ENCODE data around the gene SPRED2. TPM values are rescaled to one million over a fixed set of nuclear protein-coding genes. Genes with fewer than 3 reads are reported as not detected.
"Not testable (repeated sequence)": the region's sequence is repeated elsewhere in the genome, so short reads cannot be mapped to it uniquely, and the experiment has no call there.

The SPRED2 gene
- total RNA-seq, 1 donor from 2014 or later: 9.4 TPM

GRCh38 chr2:65331336-65332025 is 100.9 kb downstream of the SPRED2 start:
- intact Hi-C loops (cut with micrococcal nuclease): no loop called here

DNA sequence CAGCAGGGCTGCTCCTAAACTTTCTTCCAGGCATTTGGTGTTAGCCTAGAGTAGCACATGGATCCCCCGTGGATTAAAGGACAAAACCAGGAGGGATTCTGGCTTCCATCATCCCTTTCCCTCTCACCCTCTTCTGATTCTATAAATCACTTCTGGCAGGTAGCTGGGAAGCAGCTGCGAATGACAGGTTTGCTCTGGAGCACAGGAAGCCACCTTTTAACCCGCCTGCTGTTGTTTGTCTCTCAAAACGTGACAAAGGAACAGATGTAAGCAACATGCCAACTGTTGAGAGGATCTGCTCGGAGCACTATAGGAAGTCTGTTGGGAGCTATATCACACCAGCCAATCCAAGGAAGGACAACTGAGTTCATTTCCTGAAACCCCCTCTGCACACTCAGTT is 102.9 kb downstream of the SPRED2 start:
- H3K36me3 Mint-ChIP-seq (ENCODE audit: low read depth): peaks cover 9% of the 10 kb centered on the region
- no peak overlapping the region for H3K27ac Mint-ChIP-seq
- DNase-seq (ENCODE audit: low spot score): no peak
- no peak overlapping the region for H3K4me3 Mint-ChIP-seq
- H3K9me3 Mint-ChIP-seq: no peaks in the 10 kb centered on the region
- H3K27me3 Mint-ChIP-seq (ENCODE audit: insufficient read depth): no peaks in the 10 kb centered on the region
- intact Hi-C loops (cut with micrococcal nuclease): no loop called here
- no peaks in the 10 kb centered on the region for H3K4me1 Mint-ChIP-seq (ENCODE audit: low read depth)

More at GRCh38 chr2:65331336-65332025, 100.9 kb downstream of the SPRED2 start:
- H3K4me3 Mint-ChIP-seq: no peak overlapping the region
- no peaks in the 10 kb centered on the region for H3K27me3 Mint-ChIP-seq (ENCODE audit: insufficient read depth)
- H3K4me1 Mint-ChIP-seq (ENCODE audit: low read depth): no peaks in the 10 kb centered on the region
- H3K36me3 Mint-ChIP-seq (ENCODE audit: low read depth): peaks cover 9% of the 10 kb centered on the region
- DNase-seq (ENCODE audit: low spot score): no peak
- H3K9me3 Mint-ChIP-seq: no peaks in the 10 kb centered on the region
- no peak overlapping the region for H3K27ac Mint-ChIP-seq

DNA sequence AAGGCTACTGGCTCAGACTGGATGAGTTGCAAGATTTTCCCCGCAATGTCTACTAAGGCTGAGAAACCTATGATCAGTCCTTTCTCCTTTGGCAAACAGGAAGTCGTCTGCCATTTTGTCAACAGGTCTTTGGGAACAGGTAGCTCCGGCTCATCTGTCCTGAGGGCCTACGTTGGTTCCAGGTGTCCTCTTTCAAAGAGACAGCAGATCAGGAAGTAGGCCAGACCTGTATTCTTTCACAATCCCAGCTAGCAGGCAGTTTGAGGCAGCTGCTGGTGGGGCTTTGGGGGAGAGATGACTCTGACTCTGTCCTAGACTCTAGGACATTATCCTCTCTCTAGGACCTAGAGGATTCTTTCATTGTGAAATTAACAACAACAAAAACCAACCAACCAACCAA is 106.1 kb downstream of the SPRED2 start:
- H3K36me3 Mint-ChIP-seq (ENCODE audit: low read depth): peaks cover 8% of the 10 kb centered on the region
- DNase-seq (ENCODE audit: low spot score): no peak
- H3K27ac Mint-ChIP-seq: no peak overlapping the region
- no peaks in the 10 kb centered on the region for H3K27me3 Mint-ChIP-seq (ENCODE audit: insufficient read depth)
- intact Hi-C loops (cut with micrococcal nuclease): no loop called here
- H3K4me1 Mint-ChIP-seq (ENCODE audit: low read depth): no peaks in the 10 kb centered on the region
- H3K9me3 Mint-ChIP-seq: no peaks in the 10 kb centered on the region
- H3K4me3 Mint-ChIP-seq: no peak overlapping the region

GRCh38 chr2:65325066-65325465 is 107.3 kb downstream of the SPRED2 start:
- no peaks in the 10 kb centered on the region for H3K27me3 Mint-ChIP-seq (ENCODE audit: insufficient read depth)
- DNase-seq (ENCODE audit: low spot score): no peak
- no peaks in the 10 kb centered on the region for H3K9me3 Mint-ChIP-seq
- H3K4me1 Mint-ChIP-seq (ENCODE audit: low read depth): peaks cover 9% of the 10 kb centered on the region
- intact Hi-C loops (cut with micrococcal nuclease): no loop called here
- peaks cover 8% of the 10 kb centered on the region for H3K36me3 Mint-ChIP-seq (ENCODE audit: low read depth)
- no peak overlapping the region for H3K4me3 Mint-ChIP-seq
- no peak overlapping the region for H3K27ac Mint-ChIP-seq

DNA sequence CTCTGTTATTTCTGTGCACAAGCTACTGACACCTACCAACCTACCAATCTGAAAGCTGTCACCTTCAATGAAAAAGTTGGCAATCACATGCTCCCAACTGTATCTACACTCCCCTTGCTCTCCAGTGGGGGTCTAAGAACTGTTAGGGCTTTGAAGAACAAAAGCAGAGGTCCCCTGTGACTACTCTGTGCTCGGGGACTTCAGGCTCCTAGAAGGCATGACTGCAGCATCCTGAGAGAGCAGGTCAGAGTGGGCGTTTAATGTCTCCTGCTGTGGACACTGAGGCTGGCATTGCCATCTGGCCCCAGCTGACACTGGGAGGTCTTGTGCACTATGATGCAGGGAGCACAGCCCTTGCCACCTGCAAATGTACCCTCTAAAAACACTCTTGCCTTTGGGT is 111.5 kb downstream of the SPRED2 start:
- H3K27ac Mint-ChIP-seq: no peak overlapping the region
- H3K36me3 Mint-ChIP-seq (ENCODE audit: low read depth): peaks cover 4% of the 10 kb centered on the region

DNA sequence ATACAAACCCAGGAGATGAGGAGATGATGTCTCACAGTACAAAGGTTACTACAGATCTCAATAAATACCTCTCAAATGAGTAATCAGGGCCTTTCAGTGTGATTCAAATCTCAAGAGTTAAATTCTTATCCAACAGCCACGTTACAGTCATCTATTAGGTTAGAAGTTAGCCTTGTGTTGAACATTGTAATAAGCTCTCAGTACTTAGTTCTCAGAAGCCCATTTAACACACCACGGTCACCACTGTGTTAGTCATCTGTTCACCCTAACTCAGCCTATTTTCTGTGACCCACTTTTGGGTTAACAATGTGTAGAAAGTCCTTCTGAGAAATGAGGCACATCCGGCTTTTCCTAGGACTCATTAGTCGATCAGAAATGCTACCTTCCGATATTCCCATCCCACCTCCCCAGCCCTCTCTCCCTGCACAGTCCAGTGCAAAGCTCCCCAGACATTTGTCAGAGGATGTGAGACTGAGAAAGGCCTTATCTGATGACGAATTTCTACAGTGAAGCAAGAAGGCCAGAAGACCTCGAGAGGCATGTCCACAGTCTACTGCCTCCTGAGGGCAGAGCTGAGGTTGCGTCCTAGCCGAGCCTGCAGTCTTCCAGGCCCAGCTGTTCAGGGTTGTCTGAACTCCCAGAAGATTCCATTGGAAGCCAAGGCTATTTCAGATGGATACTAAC is 112.2 kb downstream of the SPRED2 start:
- Mint-ChIP-seq H3K4me3 (no peak overlapping the region), H3K4me1 (ENCODE audit: low read depth) (peaks cover 14% of the 10 kb centered on the region), H3K36me3 (ENCODE audit: low read depth) (peaks cover 4% of the 10 kb centered on the region), H3K27ac (no peak overlapping the region), H3K9me3 (no peaks in the 10 kb centered on the region), H3K27me3 (ENCODE audit: insufficient read depth) (peaks cover 3% of the 10 kb centered on the region)
- DNase-seq (ENCODE audit: low spot score): no peak
- intact Hi-C loops (cut with micrococcal nuclease): loop anchor here (1.0 to 2.0 kb wide), 2 partner anchors 19 to 39 kb away; no protein-coding TSS in a partner anchor

More for the DNA sequence above, 111.5 kb downstream of the SPRED2 start:
- no peak overlapping the region for H3K4me3 Mint-ChIP-seq
- DNase-seq (ENCODE audit: low spot score): no peak
- H3K27me3 Mint-ChIP-seq (ENCODE audit: insufficient read depth): peaks cover 3% of the 10 kb centered on the region
- intact Hi-C loops (cut with micrococcal nuclease): loop anchor here (1.0 to 2.0 kb wide), 2 partner anchors 20 to 38 kb away; no protein-coding TSS in a partner anchor
- H3K9me3 Mint-ChIP-seq: no peaks in the 10 kb centered on the region
- peaks cover 14% of the 10 kb centered on the region for H3K4me1 Mint-ChIP-seq (ENCODE audit: low read depth)

- H3K4me1 Mint-ChIP-seq (ENCODE audit: low read depth): peaks cover 14% of the 10 kb centered on the region
- H3K4me3 Mint-ChIP-seq: no peak overlapping the region
- no peaks in the 10 kb centered on the region for H3K9me3 Mint-ChIP-seq
- H3K27ac Mint-ChIP-seq: no peak overlapping the region
- intact Hi-C loops (cut with micrococcal nuclease): loop anchor here (1.0 to 2.0 kb wide), 2 partner anchors 18 to 39 kb away; no protein-coding TSS in a partner anchor
- no peak for DNase-seq (ENCODE audit: low spot score)
- peaks cover 3% of the 10 kb centered on the region for H3K36me3 Mint-ChIP-seq (ENCODE audit: low read depth)
- peaks cover 3% of the 10 kb centered on the region for H3K27me3 Mint-ChIP-seq (ENCODE audit: insufficient read depth)
Observed at GRCh38 chr2:65319674-65320041, 112.7 kb downstream of the SPRED2 start.

GRCh38 chr2:65319072-65319673 is 113.2 kb downstream of the SPRED2 start:
- Mint-ChIP-seq H3K9me3 (no peaks in the 10 kb centered on the region), H3K4me3 (no peak overlapping the region), H3K27me3 (ENCODE audit: insufficient read depth) (peaks cover 3% of the 10 kb centered on the region), H3K36me3 (ENCODE audit: low read depth) (no peaks in the 10 kb centered on the region), H3K27ac (no peak overlapping the region), H3K4me1 (ENCODE audit: low read depth) (peaks cover 14% of the 10 kb centered on the region)
- no peak for DNase-seq (ENCODE audit: low spot score)
- intact Hi-C loops (cut with micrococcal nuclease): no loop called here

- Mint-ChIP-seq H3K27me3 (ENCODE audit: insufficient read depth) (peaks cover 3% of the 10 kb centered on the region), H3K9me3 (no peaks in the 10 kb centered on the region), H3K4me3 (no peak overlapping the region), H3K36me3 (ENCODE audit: low read depth) (peaks cover 6% of the 10 kb centered on the region), H3K4me1 (ENCODE audit: low read depth) (peaks cover 20% of the 10 kb centered on the region), H3K27ac (no peak overlapping the region)
- intact Hi-C loops (cut with micrococcal nuclease): no loop called here
- DNase-seq (ENCODE audit: low spot score): no peak
Observed at GRCh38 chr2:65317841-65318240, 114.6 kb downstream of the SPRED2 start.

DNA sequence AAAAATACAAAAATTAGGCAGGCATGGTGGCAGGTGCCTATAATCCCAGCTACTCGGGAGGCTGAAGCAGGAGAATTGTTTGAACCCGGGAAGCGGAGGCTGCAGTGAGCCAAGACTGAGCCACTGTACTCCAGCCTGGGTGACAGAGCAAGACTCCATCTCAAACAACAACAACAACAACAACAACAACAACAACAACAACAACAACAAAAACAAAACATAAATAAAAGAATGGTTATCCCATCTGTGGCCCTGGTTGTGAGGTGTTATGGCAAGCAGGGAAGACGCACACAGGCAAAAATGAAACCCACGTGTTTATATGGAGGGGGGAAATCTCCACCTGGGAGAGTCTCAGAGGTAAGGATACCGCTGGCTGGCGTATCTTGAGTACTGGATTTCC is 115.0 kb downstream of the SPRED2 start:
- intact Hi-C loops (cut with micrococcal nuclease); H3K27me3 Mint-ChIP-seq (ENCODE audit: insufficient read depth); H3K36me3 Mint-ChIP-seq (ENCODE audit: low read depth); H3K4me3 Mint-ChIP-seq; H3K27ac Mint-ChIP-seq; H3K9me3 Mint-ChIP-seq; DNase-seq (ENCODE audit: low spot score): not testable (repeated sequence)
- peaks cover 20% of the 10 kb centered on the region for H3K4me1 Mint-ChIP-seq (ENCODE audit: low read depth)

DNA sequence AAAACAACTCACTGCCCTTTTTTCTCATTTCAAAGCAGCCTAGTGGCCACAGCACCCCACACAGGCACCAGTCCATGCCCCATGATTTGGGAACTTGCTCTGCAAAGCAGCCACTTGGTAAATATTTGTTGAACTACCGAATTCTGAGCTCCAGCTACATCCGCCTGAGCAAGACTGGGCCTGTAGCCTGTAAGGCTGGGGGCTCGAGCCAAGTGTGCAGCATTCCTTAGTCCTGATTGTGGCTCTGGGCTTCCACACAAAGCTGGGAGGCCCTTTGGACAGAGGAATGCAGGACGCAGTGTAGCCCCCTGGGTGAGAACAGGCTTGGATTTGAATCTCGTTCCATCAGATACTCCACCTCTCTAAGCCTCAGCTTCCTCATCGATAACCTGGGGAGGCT is 116.3 kb downstream of the SPRED2 start:
- H3K9me3 Mint-ChIP-seq: no peaks in the 10 kb centered on the region
- H3K27me3 Mint-ChIP-seq (ENCODE audit: insufficient read depth): peaks cover 3% of the 10 kb centered on the region
- intact Hi-C loops (cut with micrococcal nuclease): no loop called here
- H3K4me1 Mint-ChIP-seq (ENCODE audit: low read depth): peaks cover 20% of the 10 kb centered on the region
- no peak overlapping the region for H3K27ac Mint-ChIP-seq
- no peak for DNase-seq (ENCODE audit: low spot score)
- H3K36me3 Mint-ChIP-seq (ENCODE audit: low read depth): peaks cover 6% of the 10 kb centered on the region
- no peak overlapping the region for H3K4me3 Mint-ChIP-seq

DNA sequence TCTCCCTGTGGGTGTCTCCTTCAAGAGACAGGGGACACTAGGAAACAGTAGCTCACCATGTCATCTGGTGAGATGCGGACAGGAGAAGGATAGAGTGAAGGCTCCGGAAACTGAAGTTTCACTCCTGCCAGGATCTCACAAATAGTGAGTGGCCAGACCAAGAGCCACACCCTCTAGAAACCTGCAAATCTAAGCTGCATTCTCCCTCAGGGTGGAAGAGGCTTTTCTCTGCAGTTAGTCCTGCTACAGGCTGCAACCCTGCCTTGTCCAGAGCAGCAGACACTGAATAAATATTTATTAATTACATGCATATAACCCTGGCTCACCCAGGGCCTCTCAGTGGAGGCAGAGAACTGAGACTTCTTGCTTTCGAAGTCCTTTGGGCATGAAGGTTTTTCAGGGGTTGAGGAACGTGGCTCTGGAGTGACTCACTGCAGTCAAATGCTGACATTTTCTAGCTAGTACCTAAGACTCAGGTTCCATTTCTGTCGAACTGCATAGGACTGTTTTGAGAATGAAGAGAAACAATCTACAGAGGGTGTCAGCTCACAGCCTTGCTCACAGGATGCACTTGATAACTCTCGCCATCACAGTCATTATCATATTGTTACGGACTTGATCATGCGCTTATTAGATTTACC is 117.5 kb downstream of the SPRED2 start:
- Mint-ChIP-seq H3K36me3 (ENCODE audit: low read depth) (peaks cover 6% of the 10 kb centered on the region), H3K27ac (no peak overlapping the region), H3K4me1 (ENCODE audit: low read depth) (peaks cover 10% of the 10 kb centered on the region), H3K27me3 (ENCODE audit: insufficient read depth) (peaks cover 3% of the 10 kb centered on the region), H3K9me3 (no peaks in the 10 kb centered on the region), H3K4me3 (no peak overlapping the region)
- DNase-seq (ENCODE audit: low spot score): no peak
- intact Hi-C loops (cut with micrococcal nuclease): no loop called here

DNA sequence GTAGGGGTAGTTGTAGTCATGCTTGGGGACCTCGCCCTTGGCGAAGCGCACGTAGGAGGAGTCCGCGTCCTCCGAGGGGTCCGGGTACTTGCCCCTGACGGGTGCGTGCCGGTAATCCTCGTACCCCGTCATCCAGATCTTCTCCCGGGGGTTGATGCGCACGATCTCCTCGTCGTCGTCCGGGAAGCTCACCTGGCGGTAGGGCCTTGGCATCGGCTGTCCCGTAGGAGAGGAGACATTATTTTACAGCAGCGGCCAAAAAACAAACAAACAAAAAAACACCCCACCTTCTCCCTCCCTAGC is 118.5 kb downstream of the SPRED2 start:
- no peak for DNase-seq (ENCODE audit: low spot score)
- peaks cover 6% of the 10 kb centered on the region for H3K36me3 Mint-ChIP-seq (ENCODE audit: low read depth)
- peaks cover 3% of the 10 kb centered on the region for H3K27me3 Mint-ChIP-seq (ENCODE audit: insufficient read depth)
- no peak overlapping the region for H3K4me3 Mint-ChIP-seq
- intact Hi-C loops (cut with micrococcal nuclease): no loop called here
- H3K27ac Mint-ChIP-seq: no peak overlapping the region
- H3K9me3 Mint-ChIP-seq: no peaks in the 10 kb centered on the region
- peaks cover 6% of the 10 kb centered on the region for H3K4me1 Mint-ChIP-seq (ENCODE audit: low read depth)

Measured in activated T-helper 1 cell treated with anti-CD3 and anti-CD28 coated beads, Interleukin-12 subunit alpha, Interleukin-12 subunit beta, Interleukin-2, Interleukin-4 antibody, amounts not matched to agents 30 ng/mL and 10 ng/mL and 1 ng/mL, durations not matched to agents 14 hours and 24 hours and 36 hours (primary cell).